ENCODE data around the gene CEP192.

Gene CEP192

GRCh38 chr18:13107074-13107473, 115.9 kb downstream of the CEP192 start:
- no peak for DNase-seq

- no peak for DNase-seq
Measured at GRCh38 chr18:13108330-13108729, 117.2 kb downstream of the CEP192 start.

GRCh38 chr18:13110559-13110958, 119.4 kb downstream of the CEP192 start:
- DNase-seq: no peak

- no peak for DNase-seq
Measured at GRCh38 chr18:13112982-13113381, 121.8 kb downstream of the CEP192 start.

- DNase-seq: no peak
Measured at GRCh38 chr18:13120255-13120654, 129.1 kb downstream of the CEP192 start.

GRCh38 chr18:13120983-13121441, 129.8 kb downstream of the CEP192 start:
- DNase-seq: no peak

- DNase-seq: no peak
Measured at GRCh38 chr18:13124411-13124810, 133.2 kb downstream of the CEP192 start.

- DNase-seq: no peak
Measured at GRCh38 chr18:13125191-13125590, 134.0 kb downstream of the CEP192 start.

GRCh38 chr18:13126966-13127598, 135.9 kb downstream of the CEP192 start:
- no peak for DNase-seq

- DNase-seq: no peak
Measured at GRCh38 chr18:13131283-13131682, 140.1 kb downstream of the CEP192 start.

- DNase-seq: no peak
Measured at GRCh38 chr18:13134551-13135401, 143.6 kb downstream of the CEP192 start.

- DNase-seq: no peak
Measured at GRCh38 chr18:13136056-13136903, 145.1 kb downstream of the CEP192 start.

- DNase-seq: no peak
Measured at GRCh38 chr18:13136904-13137669, 145.9 kb downstream of the CEP192 start.

GRCh38 chr18:13137670-13138419, 146.7 kb downstream of the CEP192 start:
- DNase-seq: no peak

GRCh38 chr18:13138420-13139139, 147.4 kb downstream of the CEP192 start:
- no peak for DNase-seq

- no peak for DNase-seq
Measured at GRCh38 chr18:13139885-13140450, 148.8 kb downstream of the CEP192 start.

GRCh38 chr18:13141209-13141608, 150.0 kb downstream of the CEP192 start:
- DNase-seq: no peak

- no peak for DNase-seq
Measured at GRCh38 chr18:13145636-13146190, 154.6 kb downstream of the CEP192 start.

GRCh38 chr18:13147130-13147529, 156.0 kb downstream of the CEP192 start:
- DNase-seq: peak; percentile 31

GRCh38 chr18:13151656-13152055, 160.5 kb downstream of the CEP192 start:
- no peak for DNase-seq
